RWPE1 (cell line): ENCODE measurements around the gene TAF13.

Source experiments
- CTCF ChIA-PET: fragments of 350-600 bp; sonication (Branson Sonifier 250); formaldehyde crosslinking; extraction: SDS; loops from one replicate; lab custom pipeline; 2021; lab: Yijun Ruan, JAX
- POLR2A ChIA-PET: fragments of 400-600 bp; formaldehyde crosslinking; extraction: SDS; loops from one replicate; lab custom pipeline; 2020; ENCODE audit warnings: antibody characterized with exemption; ENCODE audit not compliant: low non-redundant PET; lab: Yijun Ruan, JAX
- DNase-seq: peaks from one replicate; pipeline ENCODE4 v3.0.0; 2012; ENCODE audit warnings: low spot score
- H3K27ac ChIP-seq: fragments of 450-650 bp; 2 replicates; pipeline ENCODE4 v1.5.1; 2017
- CTCF ChIP-seq: fragments of 450-650 bp; conservative IDR thresholded peaks from 2 replicates; pipeline ENCODE4 v1.5.1; 2017; ENCODE audit warnings: low read depth, mild to moderate bottlenecking

The TAF13 gene

GRCh38 chr1:109078317-109078716 lies 2.5 kb upstream of the TAF13 start:
- CTCF ChIA-PET, result no interaction called here
- DNase-seq, result no peak
- TF ChIP-seq CTCF, result no peak
- H3K27ac ChIP-seq, result no peak overlapping the region
- POLR2A ChIA-PET, result no interaction called here

- no peak overlapping the region for H3K27ac ChIP-seq
- no peak for DNase-seq
- POLR2A ChIA-PET, result no interaction called here
- CTCF ChIA-PET, result interaction anchor here (0.7 to 0.9 kb wide), 2 partner anchors 20 to 431 kb away, joined by 3 read pairs; no protein-coding TSS in a partner anchor
- TF ChIP-seq CTCF, result no peak
Observed at GRCh38 chr1:109069294-109069693, 6.5 kb downstream of the TAF13 start.

- no peak overlapping the region for H3K27ac ChIP-seq
- CTCF ChIA-PET, result no interaction called here
- TF ChIP-seq CTCF, result no peak
- DNase-seq, result no peak
- POLR2A ChIA-PET, result no interaction called here
Observed at GRCh38 chr1:109067883-109068282, 7.9 kb downstream of the TAF13 start.

- no peak overlapping the region for H3K27ac ChIP-seq
- ChIA-PET POLR2A (no interaction called here), CTCF (no interaction called here)
- no peak for TF ChIP-seq CTCF
- DNase-seq, result no peak
Observed at GRCh38 chr1:109065137-109065536, 10.7 kb downstream of the TAF13 start.

GRCh38 chr1:109061183-109061582 lies 14.6 kb downstream of the TAF13 start:
- no peak for DNase-seq
- no peak for TF ChIP-seq CTCF
- CTCF ChIA-PET, result interaction anchor here (0.8 kb wide), 1 partner anchor 35 kb away, joined by 4 read pairs; no protein-coding TSS in a partner anchor
- POLR2A ChIA-PET, result interaction anchor here (0.9 kb wide), 1 partner anchor 39 kb away, joined by 3 read pairs; no protein-coding TSS in a partner anchor
- H3K27ac ChIP-seq, result peak overlapping the region; percentile 15; the same call in 1 of the 2 replicates

- no peak overlapping the region for H3K27ac ChIP-seq
- CTCF ChIA-PET, result interaction anchor here (0.8 kb wide), 1 partner anchor 36 kb away, joined by 4 read pairs; no protein-coding TSS in a partner anchor
- no peak for TF ChIP-seq CTCF
- DNase-seq, result no peak
- POLR2A ChIA-PET, result interaction anchor here (0.6 to 0.9 kb wide), 2 partner anchors 14 to 39 kb away, joined by 3 to 5 read pairs; no protein-coding TSS in a partner anchor
Observed at GRCh38 chr1:109060707-109061106, 15.1 kb downstream of the TAF13 start.
